Spleen (tissue), 7 donors: ENCODE measurements around the gene BCL6B.

Experiments used
- POLR2A ChIP-seq, 3 donors: fragments of 450-650 bp; IDR thresholded peaks; one replicate each; pipeline ENCODE4 v1.5.1; 2017; ENCODE audit warnings: antibody characterized with exemption in 3 of 3, mild to moderate bottlenecking in 1 of 3
- TF ChIP-seq, protein P1 (sequence below), 11 experiments: fragments of 200-600 bp in 7 of 11; fragments of 450-650 bp in 4 of 11; sonication (generic) in 4 of 11; IDR thresholded peaks in 8 of 11; conservative IDR thresholded peaks in 3 of 11; 1 replicate in 7 of 11; 2 replicates in 4 of 11; pipeline versions ENCODE4 v1.4.0 to v1.8.0; 2016 to 2021; ENCODE audit warnings: antibody characterized with exemption in 11 of 11, inconsistent platforms in 4 of 11, mild to moderate bottlenecking in 1 of 11
- donor health status: DM: no; HTN: no; CAD: no; lungs with moderate emphysema.
- donor health status: DM: no; HTN: no; CAD: no.
- donor health status: DM: no; HTN: no; CAD: no.

DNA sequence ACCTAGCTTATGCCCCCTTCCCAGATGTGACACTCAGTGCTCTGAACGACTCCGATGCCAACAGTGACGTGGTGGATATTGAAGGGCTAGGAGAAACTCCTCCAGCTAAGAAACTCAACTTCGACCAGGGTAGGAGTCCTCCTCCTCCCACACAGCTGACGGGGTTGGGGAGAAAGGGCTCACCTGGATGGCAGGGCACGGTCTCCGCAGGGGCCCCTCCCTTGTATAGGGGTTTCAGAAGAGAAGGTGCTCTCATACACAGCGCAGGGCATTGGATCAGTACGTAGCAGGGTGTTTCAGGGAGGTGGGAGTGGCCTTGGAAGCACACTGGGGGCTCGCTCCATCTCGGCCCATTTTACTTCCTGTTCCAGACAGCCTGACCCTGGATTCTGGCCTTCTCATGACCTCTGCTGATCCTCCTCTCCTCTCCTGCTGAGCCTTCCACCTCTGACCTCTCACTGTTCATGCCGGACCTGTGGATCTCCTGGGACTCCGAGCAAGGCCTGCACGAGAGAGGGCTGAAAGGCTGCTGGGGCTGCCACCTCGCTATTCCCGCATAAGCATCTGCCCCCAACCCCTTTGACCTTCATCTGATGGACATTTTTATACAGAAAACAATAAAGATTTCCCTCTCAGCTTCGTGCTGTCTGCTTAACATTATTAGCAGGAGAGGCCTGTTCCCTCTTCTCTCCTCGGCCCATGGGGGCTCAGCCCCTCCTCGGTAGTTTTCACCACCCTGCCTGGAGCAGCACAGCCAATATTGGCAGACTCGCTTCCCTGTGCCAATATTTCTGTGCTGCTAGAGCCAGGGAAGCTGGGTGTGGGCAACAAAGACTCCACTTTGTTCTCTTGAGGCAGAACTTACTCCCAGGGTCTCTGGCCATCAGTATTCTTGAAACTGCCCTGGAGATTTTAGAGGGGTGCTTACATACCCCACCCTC, 5.7 kb upstream of the BCL6B start:
- no peak for TF ChIP-seq POLR2A (IDR thresholded peaks at IDR 0.05)
- TF ChIP-seq, protein P1, sequence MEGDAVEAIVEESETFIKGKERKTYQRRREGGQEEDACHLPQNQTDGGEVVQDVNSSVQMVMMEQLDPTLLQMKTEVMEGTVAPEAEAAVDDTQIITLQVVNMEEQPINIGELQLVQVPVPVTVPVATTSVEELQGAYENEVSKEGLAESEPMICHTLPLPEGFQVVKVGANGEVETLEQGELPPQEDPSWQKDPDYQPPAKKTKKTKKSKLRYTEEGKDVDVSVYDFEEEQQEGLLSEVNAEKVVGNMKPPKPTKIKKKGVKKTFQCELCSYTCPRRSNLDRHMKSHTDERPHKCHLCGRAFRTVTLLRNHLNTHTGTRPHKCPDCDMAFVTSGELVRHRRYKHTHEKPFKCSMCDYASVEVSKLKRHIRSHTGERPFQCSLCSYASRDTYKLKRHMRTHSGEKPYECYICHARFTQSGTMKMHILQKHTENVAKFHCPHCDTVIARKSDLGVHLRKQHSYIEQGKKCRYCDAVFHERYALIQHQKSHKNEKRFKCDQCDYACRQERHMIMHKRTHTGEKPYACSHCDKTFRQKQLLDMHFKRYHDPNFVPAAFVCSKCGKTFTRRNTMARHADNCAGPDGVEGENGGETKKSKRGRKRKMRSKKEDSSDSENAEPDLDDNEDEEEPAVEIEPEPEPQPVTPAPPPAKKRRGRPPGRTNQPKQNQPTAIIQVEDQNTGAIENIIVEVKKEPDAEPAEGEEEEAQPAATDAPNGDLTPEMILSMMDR (IDR thresholded peaks at IDR 0.05 in 8 of 11, conservative IDR thresholded peaks at IDR 0.05 in 3 of 11), result no peak
